ENCODE measurements around the gene TMEM82. TPM values are rescaled to one million over a fixed set of nuclear protein-coding genes. Genes with fewer than 3 reads are reported as not detected.

TMEM82 gene
- total RNA-seq, 1 donor from 2014 or later = not detected

- Histone ChIP-seq H3K36me3 (ENCODE audit: control insufficient read depth, insufficient read depth, low read length) (peaks cover 3% of the 10 kb centered on the region), H3K4me3 (ENCODE audit: low read depth, low read length) (no peak overlapping the region), H3K27me3 (ENCODE audit: control insufficient read depth, insufficient read depth, low read length) (no peaks in the 10 kb centered on the region)
- DNase-seq (ENCODE audit: low read depth) = no peak
- TF ChIP-seq, protein P1, sequence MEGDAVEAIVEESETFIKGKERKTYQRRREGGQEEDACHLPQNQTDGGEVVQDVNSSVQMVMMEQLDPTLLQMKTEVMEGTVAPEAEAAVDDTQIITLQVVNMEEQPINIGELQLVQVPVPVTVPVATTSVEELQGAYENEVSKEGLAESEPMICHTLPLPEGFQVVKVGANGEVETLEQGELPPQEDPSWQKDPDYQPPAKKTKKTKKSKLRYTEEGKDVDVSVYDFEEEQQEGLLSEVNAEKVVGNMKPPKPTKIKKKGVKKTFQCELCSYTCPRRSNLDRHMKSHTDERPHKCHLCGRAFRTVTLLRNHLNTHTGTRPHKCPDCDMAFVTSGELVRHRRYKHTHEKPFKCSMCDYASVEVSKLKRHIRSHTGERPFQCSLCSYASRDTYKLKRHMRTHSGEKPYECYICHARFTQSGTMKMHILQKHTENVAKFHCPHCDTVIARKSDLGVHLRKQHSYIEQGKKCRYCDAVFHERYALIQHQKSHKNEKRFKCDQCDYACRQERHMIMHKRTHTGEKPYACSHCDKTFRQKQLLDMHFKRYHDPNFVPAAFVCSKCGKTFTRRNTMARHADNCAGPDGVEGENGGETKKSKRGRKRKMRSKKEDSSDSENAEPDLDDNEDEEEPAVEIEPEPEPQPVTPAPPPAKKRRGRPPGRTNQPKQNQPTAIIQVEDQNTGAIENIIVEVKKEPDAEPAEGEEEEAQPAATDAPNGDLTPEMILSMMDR (IDR thresholded peaks at IDR 0.05; ENCODE audit: insufficient read depth, low read length, poor library complexity, severe bottlenecking) = no peak
These were observed 15.3 kb upstream of the TMEM82 start for GRCh38 chr1:15727021-15727420.

GRCh38 chr1:15727424-15727823, 14.9 kb upstream of the TMEM82 start:
- H3K36me3 ChIP-seq (ENCODE audit: control insufficient read depth, insufficient read depth, low read length) = peaks cover 3% of the 10 kb centered on the region
- H3K27me3 ChIP-seq (ENCODE audit: control insufficient read depth, insufficient read depth, low read length) = no peaks in the 10 kb centered on the region
- H3K4me3 ChIP-seq (ENCODE audit: low read depth, low read length) = no peak overlapping the region
- no peak for DNase-seq (ENCODE audit: low read depth)
- TF ChIP-seq, protein P1 (IDR thresholded peaks at IDR 0.05; ENCODE audit: insufficient read depth, low read length, poor library complexity, severe bottlenecking) = no peak

- TF ChIP-seq, protein P1 (IDR thresholded peaks at IDR 0.05; ENCODE audit: insufficient read depth, low read length, poor library complexity, severe bottlenecking) = no peak
- DNase-seq (ENCODE audit: low read depth) = no peak
- no peak overlapping the region for H3K4me3 ChIP-seq (ENCODE audit: low read depth, low read length)
- H3K27me3 ChIP-seq (ENCODE audit: control insufficient read depth, insufficient read depth, low read length) = no peaks in the 10 kb centered on the region
- peaks cover 3% of the 10 kb centered on the region for H3K36me3 ChIP-seq (ENCODE audit: control insufficient read depth, insufficient read depth, low read length)
These were observed 14.3 kb upstream of the TMEM82 start for GRCh38 chr1:15727866-15728534.

DNA sequence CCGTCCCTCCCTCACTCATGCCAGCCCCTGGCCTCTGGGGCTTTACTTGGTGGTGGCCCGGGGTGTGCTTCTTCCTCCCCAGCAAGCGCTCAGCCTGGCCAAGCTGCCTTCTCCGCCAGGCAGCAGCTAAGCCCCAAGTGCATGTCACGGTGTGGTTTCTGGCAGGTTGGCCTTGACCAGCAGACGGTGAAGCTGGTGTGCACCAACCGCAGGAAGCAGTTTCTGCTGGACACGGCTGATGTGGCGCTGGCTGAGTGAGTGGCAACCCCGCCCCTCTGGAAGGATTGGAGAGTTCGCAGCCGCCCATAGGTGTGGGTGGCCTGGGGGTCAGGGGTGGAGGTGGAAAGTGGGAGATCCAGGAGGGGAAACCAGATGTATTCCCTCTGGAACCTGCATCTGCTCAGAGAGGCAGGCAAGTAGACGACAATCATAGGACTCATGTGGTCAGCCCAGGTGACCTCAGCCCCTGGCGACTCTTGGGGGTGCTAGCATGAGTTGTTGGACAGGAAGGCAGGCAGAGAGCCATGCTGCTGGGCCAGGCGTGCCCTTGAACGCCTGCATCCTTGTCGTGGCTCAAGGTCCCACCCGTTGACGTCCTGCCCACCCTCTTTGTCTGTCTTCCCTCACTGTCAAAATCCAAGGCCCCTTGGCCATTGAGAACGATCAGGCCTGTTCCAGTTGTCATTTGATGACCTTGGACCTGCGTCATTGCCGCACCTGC, 13.2 kb upstream of the TMEM82 start:
- no peak overlapping the region for H3K4me3 ChIP-seq (ENCODE audit: low read depth, low read length)
- TF ChIP-seq, protein P1 (IDR thresholded peaks at IDR 0.05; ENCODE audit: insufficient read depth, low read length, poor library complexity, severe bottlenecking) = no peak
- H3K27me3 ChIP-seq (ENCODE audit: control insufficient read depth, insufficient read depth, low read length) = no peaks in the 10 kb centered on the region
- H3K36me3 ChIP-seq (ENCODE audit: control insufficient read depth, insufficient read depth, low read length) = peaks cover 3% of the 10 kb centered on the region
- no peak for DNase-seq (ENCODE audit: low read depth)

- TF ChIP-seq, protein P1 (IDR thresholded peaks at IDR 0.05; ENCODE audit: insufficient read depth, low read length, poor library complexity, severe bottlenecking) = no peak
- no peaks in the 10 kb centered on the region for H3K27me3 ChIP-seq (ENCODE audit: control insufficient read depth, insufficient read depth, low read length)
- H3K36me3 ChIP-seq (ENCODE audit: control insufficient read depth, insufficient read depth, low read length) = peaks cover 3% of the 10 kb centered on the region
- DNase-seq (ENCODE audit: low read depth) = no peak
- H3K4me3 ChIP-seq (ENCODE audit: low read depth, low read length) = no peak overlapping the region
These were observed 11.9 kb upstream of the TMEM82 start for GRCh38 chr1:15730423-15730822.
